GM12878 (cell line): ENCODE measurements around the gene PRCP. TPM values are rescaled to one million over a fixed set of nuclear protein-coding genes. Genes with fewer than 3 reads are reported as not detected.

Experiments
- ATAC-seq: fragments of 200-7000 bp; cut with Tn5 transposase; 3 replicates; pipeline ENCODE4 v1.9.1; 2020; ENCODE audit warnings: mild to moderate bottlenecking, moderate library complexity
- BruUV-seq: library from RNA; stranded (reverse); fragments of 400-500 nt; replicated peaks from 2 replicates; lab custom pipeline; 2021; lab: Mats Ljungman, UMichigan
- CTCF ChIA-PET: fragments of 300-600 bp; sonication (Branson Sonifier 250); formaldehyde crosslinking; extraction: SDS; loops from one replicate; lab custom pipeline; 2021; ENCODE audit warnings: inconsistent platforms; lab: Yijun Ruan, JAX
- POLR2A ChIA-PET: fragments of 350-600 bp; formaldehyde crosslinking; extraction: SDS; loops from one replicate; lab custom pipeline; 2021; ENCODE audit warnings: inconsistent platforms; lab: Charles Lee
- RAD21 ChIA-PET: fragments of 300-600 bp; sonication (Branson Sonifier 250); formaldehyde crosslinking; loops from one replicate; lab custom pipeline; 2023; ENCODE audit warnings: antibody characterized with exemption; ENCODE audit not compliant: unreplicated experiment; lab: Charles Lee
- SMC1A ChIA-PET: fragments of 300-600 bp; sonication (Branson Sonifier 250); formaldehyde crosslinking; loops from one replicate; lab custom pipeline; 2023; ENCODE audit not compliant: unreplicated experiment, uncharacterized antibody; lab: Charles Lee
- DNase-seq: peaks from one replicate; pipeline ENCODE4 v3.0.0-alpha.2; 2011; ENCODE audit warnings: low read depth, low spot score
- FAIRE-seq: peaks from 3 replicates; lab custom pipeline; 2011; peaks lifted over from hg19 to GRCh38; lab: Jason Lieb, UNC
- H2AFZ ChIP-seq: 2 replicates; pipeline ENCODE4 v1.6.0; 2011; ENCODE audit warnings: low read depth, low read length, control low read depth; ENCODE audit not compliant: control insufficient read depth
- H3K27ac ChIP-seq: 2 replicates; pipeline ENCODE4 v1.5.1; 2011; ENCODE audit warnings: control low read depth; ENCODE audit not compliant: control insufficient read depth, insufficient read depth
- H3K27me3 ChIP-seq, 2 experiments: replicated peaks in 1 of 2; 2 replicates each; pipeline versions ENCODE4 v1.6.0 to v1.6.1; 2011; ENCODE audit warnings: low read length in 1 of 2; ENCODE audit not compliant: control insufficient read depth in 2 of 2, insufficient read depth in 2 of 2
- H3K36me3 ChIP-seq, 2 experiments: 2 replicates each; pipeline ENCODE4 v1.5.1; 2011; ENCODE audit warnings: low read length in 1 of 2; ENCODE audit not compliant: control insufficient read depth in 2 of 2, insufficient read depth in 2 of 2
- H3K4me1 ChIP-seq: 2 replicates; pipeline ENCODE4 v1.6.1; 2011; ENCODE audit warnings: mild to moderate bottlenecking, low read length, moderate library complexity, mixed read lengths; ENCODE audit not compliant: control insufficient read depth, insufficient read depth
- H3K4me2 ChIP-seq: 2 replicates; pipeline ENCODE4 v1.6.0; 2011; ENCODE audit warnings: control low read depth; ENCODE audit not compliant: control insufficient read depth, insufficient read depth
- H3K4me3 ChIP-seq: fragments of 200-600 bp; sonication (generic); 2 replicates; pipeline ENCODE4 v1.5.1; 2016
- H3K79me2 ChIP-seq: 2 replicates; pipeline ENCODE4 v1.6.0; 2011; ENCODE audit warnings: low read length; ENCODE audit not compliant: control insufficient read depth, insufficient read depth
- H3K9ac ChIP-seq: 2 replicates; pipeline ENCODE4 v1.8.0; 2011; ENCODE audit warnings: low read length, control low read depth, mixed read lengths; ENCODE audit not compliant: control insufficient read depth, insufficient read depth
- H3K9me3 ChIP-seq: replicated peaks from 3 replicates; pipeline ENCODE4 v1.5.1; 2011; ENCODE audit warnings: mild to moderate bottlenecking, low read length; ENCODE audit not compliant: control insufficient read depth, insufficient read depth
- H4K20me1 ChIP-seq: 2 replicates; pipeline ENCODE4 v1.6.0; 2011; ENCODE audit not compliant: control insufficient read depth, insufficient read depth
- EED ChIP-seq: sonication (generic); IDR thresholded peaks from 2 replicates; pipeline ENCODE4 v1.6.1; 2016; ENCODE audit warnings: antibody characterized with exemption, low read depth
- EZH2 ChIP-seq: IDR thresholded peaks from 2 replicates; pipeline ENCODE4 v1.6.1; 2012; ENCODE audit warnings: low read depth, mild to moderate bottlenecking, control low read depth, inconsistent platforms, low read length, borderline replicate concordance; ENCODE audit not compliant: control insufficient read depth
- HDAC6 ChIP-seq: fragments of 200-600 bp; sonication (generic); IDR thresholded peaks from one replicate; pipeline ENCODE4 v1.8.0; 2017; ENCODE audit warnings: antibody characterized with exemption; ENCODE audit not compliant: unreplicated experiment
- IKZF1 ChIP-seq: fragments of 450-650 bp; conservative IDR thresholded peaks from 2 replicates; pipeline ENCODE4 v1.6.1; 2017; ENCODE audit warnings: antibody characterized with exemption, mild to moderate bottlenecking
- RUNX3 ChIP-seq: IDR thresholded peaks from 2 replicates; pipeline ENCODE4 v1.6.1; 2012; ENCODE audit warnings: low read length, inconsistent platforms
- ZSCAN29 ChIP-seq: fragments of 450-650 bp; IDR thresholded peaks from 2 replicates; pipeline ENCODE4 v1.6.1; 2017; ENCODE audit warnings: mild to moderate bottlenecking, moderate library complexity
- in situ Hi-C: fragments of 300-500 bp; cut with MboI; formaldehyde crosslinking; loops from 9 replicates; pipeline ENCODE4 v1.14.3; 2018; ENCODE audit warnings: mixed read lengths
- intact Hi-C: fragments of 100-400 bp; cut with micrococcal nuclease; formaldehyde crosslinking; loops from one replicate; pipeline ENCODE4 v1.14.2; 2022; ENCODE audit not compliant: unreplicated experiment
- polyA plus RNA-seq, 11 experiments: library from polyadenylated mRNA; depleted of rRNA in 4 of 11; unstranded in 6 of 11; stranded (reverse) in 5 of 11; fragments of >200 nt; fragmentation: Nextera tagmentation in 4 of 11; fragmentation: Illumina TruSeq in 1 of 11; extraction: Ambion mirVana in 4 of 11; extraction: Trizol in 1 of 11; gene quantifications; 1 replicate in 1 of 11; 2 replicates in 10 of 11; pipeline versions ENCODE4 v1.2.1 to v1.2.3, GENCODE V29; 2011 to 2016; ENCODE audit warnings: inconsistent platforms in 2 of 11, missing spikeins in 2 of 11, low read depth in 1 of 11
- total RNA-seq, 4 experiments: library from RNA; depleted of rRNA in 3 of 4; stranded (reverse); fragments of >200 nt in 3 of 4; fragmentation: Illumina TruSeq in 1 of 4; extraction: Trizol in 1 of 4; gene quantifications; 2 replicates each; pipeline versions ENCODE4 v1.2.1 to v1.2.3, GENCODE V29; 2013 to 2021
- TF ChIP-seq, protein P1 (sequence below): fragments of 450-650 bp; IDR thresholded peaks from 2 replicates; pipeline ENCODE4 v1.6.1; 2016; ENCODE audit warnings: mild to moderate bottlenecking
- TF ChIP-seq, protein P2 (sequence below): IDR thresholded peaks from 2 replicates; pipeline ENCODE4 v1.6.1; 2012; ENCODE audit warnings: mild to moderate bottlenecking, low read depth, low read length
- TF ChIP-seq, protein P3 (sequence below): fragments of 450-650 bp; IDR thresholded peaks from 2 replicates; pipeline ENCODE4 v1.6.1; 2016; ENCODE audit warnings: mild to moderate bottlenecking
- TF ChIP-seq, protein P4 (sequence below): fragments of 450-650 bp; conservative IDR thresholded peaks from 2 replicates; pipeline ENCODE4 v1.6.1; 2017; ENCODE audit warnings: mild to moderate bottlenecking, moderate library complexity
- TF ChIP-seq, protein P5 (sequence below): fragments of 450-650 bp; IDR thresholded peaks from 2 replicates; pipeline ENCODE4 v1.6.1; 2017; ENCODE audit warnings: mild to moderate bottlenecking, moderate library complexity

Gene PRCP
- total and polyA plus RNA-seq, 10 of the 15 experiments (the other 5 are each of a cell fraction or from before 2014, with no cell fraction given) = 14.9 to 43.6 (median 20.0) TPM

DNA sequence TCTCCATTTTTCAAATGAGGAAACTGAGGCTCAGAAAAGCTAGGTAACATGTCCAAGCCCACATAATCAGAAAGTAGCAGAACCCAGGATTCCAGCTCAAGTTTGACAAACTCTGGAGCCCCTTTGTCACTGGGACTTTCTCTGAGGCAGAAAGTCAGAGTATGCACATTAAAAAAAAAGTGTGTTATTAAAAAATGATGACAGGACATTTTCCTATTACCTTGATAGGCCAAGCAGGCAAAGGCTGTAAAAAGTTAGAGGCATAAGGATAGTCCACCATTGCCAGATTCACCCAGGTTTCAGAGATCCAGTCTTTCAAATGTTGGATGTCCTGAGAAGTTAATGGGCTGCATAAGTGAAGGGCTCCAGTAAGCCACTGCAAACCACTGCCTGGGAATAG is 51.4 kb downstream of the PRCP start:
- H3K27me3 ChIP-seq = no peaks in the 10 kb centered on the region
- no peaks in the 10 kb centered on the region for H3K4me1 ChIP-seq
- in situ Hi-C loops (no loop called here), intact Hi-C loops (no loop called here)
- no TSS peak for BruUV-seq
- no peaks in the 10 kb centered on the region for H3K9me3 ChIP-seq
- no peak overlapping the region for H3K4me2 ChIP-seq
- H3K79me2 ChIP-seq = no peaks in the 10 kb centered on the region
- ChIA-PET RAD21 (no interaction called here), CTCF (interaction anchor here (0.6 kb wide), 1 partner anchor 269 kb away, joined by 3 read pairs; no protein-coding TSS in a partner anchor), POLR2A (no interaction called here), SMC1A (no interaction called here)
- no peaks in the 10 kb centered on the region for H3K36me3 ChIP-seq
- no peak for FAIRE-seq
- H3K4me3 ChIP-seq = no peak overlapping the region
- H3K27ac ChIP-seq = no peak overlapping the region
- no peaks in the 10 kb centered on the region for H4K20me1 ChIP-seq
- H2AFZ ChIP-seq = no peak overlapping the region
- ATAC-seq = no peak
- DNase-seq = no peak
- H3K9ac ChIP-seq = no peak overlapping the region
- TF ChIP-seq RUNX3 (no peak), HDAC6 (no peak), EED (no peak), ZSCAN29 (no peak), IKZF1 (no peak), EZH2 (no peak)
- TF ChIP-seq, protein P1, sequence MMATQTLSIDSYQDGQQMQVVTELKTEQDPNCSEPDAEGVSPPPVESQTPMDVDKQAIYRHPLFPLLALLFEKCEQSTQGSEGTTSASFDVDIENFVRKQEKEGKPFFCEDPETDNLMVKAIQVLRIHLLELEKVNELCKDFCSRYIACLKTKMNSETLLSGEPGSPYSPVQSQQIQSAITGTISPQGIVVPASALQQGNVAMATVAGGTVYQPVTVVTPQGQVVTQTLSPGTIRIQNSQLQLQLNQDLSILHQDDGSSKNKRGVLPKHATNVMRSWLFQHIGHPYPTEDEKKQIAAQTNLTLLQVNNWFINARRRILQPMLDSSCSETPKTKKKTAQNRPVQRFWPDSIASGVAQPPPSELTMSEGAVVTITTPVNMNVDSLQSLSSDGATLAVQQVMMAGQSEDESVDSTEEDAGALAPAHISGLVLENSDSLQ = no peak
- TF ChIP-seq, protein P2, sequence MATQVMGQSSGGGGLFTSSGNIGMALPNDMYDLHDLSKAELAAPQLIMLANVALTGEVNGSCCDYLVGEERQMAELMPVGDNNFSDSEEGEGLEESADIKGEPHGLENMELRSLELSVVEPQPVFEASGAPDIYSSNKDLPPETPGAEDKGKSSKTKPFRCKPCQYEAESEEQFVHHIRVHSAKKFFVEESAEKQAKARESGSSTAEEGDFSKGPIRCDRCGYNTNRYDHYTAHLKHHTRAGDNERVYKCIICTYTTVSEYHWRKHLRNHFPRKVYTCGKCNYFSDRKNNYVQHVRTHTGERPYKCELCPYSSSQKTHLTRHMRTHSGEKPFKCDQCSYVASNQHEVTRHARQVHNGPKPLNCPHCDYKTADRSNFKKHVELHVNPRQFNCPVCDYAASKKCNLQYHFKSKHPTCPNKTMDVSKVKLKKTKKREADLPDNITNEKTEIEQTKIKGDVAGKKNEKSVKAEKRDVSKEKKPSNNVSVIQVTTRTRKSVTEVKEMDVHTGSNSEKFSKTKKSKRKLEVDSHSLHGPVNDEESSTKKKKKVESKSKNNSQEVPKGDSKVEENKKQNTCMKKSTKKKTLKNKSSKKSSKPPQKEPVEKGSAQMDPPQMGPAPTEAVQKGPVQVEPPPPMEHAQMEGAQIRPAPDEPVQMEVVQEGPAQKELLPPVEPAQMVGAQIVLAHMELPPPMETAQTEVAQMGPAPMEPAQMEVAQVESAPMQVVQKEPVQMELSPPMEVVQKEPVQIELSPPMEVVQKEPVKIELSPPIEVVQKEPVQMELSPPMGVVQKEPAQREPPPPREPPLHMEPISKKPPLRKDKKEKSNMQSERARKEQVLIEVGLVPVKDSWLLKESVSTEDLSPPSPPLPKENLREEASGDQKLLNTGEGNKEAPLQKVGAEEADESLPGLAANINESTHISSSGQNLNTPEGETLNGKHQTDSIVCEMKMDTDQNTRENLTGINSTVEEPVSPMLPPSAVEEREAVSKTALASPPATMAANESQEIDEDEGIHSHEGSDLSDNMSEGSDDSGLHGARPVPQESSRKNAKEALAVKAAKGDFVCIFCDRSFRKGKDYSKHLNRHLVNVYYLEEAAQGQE = no peak
- TF ChIP-seq, protein P3, sequence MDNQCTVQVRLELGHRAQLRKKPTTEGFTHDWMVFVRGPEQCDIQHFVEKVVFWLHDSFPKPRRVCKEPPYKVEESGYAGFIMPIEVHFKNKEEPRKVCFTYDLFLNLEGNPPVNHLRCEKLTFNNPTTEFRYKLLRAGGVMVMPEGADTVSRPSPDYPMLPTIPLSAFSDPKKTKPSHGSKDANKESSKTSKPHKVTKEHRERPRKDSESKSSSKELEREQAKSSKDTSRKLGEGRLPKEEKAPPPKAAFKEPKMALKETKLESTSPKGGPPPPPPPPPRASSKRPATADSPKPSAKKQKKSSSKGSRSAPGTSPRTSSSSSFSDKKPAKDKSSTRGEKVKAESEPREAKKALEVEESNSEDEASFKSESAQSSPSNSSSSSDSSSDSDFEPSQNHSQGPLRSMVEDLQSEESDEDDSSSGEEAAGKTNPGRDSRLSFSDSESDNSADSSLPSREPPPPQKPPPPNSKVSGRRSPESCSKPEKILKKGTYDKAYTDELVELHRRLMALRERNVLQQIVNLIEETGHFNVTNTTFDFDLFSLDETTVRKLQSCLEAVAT = no peak
- TF ChIP-seq, protein P4, sequence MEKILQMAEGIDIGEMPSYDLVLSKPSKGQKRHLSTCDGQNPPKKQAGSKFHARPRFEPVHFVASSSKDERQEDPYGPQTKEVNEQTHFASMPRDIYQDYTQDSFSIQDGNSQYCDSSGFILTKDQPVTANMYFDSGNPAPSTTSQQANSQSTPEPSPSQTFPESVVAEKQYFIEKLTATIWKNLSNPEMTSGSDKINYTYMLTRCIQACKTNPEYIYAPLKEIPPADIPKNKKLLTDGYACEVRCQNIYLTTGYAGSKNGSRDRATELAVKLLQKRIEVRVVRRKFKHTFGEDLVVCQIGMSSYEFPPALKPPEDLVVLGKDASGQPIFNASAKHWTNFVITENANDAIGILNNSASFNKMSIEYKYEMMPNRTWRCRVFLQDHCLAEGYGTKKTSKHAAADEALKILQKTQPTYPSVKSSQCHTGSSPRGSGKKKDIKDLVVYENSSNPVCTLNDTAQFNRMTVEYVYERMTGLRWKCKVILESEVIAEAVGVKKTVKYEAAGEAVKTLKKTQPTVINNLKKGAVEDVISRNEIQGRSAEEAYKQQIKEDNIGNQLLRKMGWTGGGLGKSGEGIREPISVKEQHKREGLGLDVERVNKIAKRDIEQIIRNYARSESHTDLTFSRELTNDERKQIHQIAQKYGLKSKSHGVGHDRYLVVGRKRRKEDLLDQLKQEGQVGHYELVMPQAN = no peak
- TF ChIP-seq, protein P5, sequence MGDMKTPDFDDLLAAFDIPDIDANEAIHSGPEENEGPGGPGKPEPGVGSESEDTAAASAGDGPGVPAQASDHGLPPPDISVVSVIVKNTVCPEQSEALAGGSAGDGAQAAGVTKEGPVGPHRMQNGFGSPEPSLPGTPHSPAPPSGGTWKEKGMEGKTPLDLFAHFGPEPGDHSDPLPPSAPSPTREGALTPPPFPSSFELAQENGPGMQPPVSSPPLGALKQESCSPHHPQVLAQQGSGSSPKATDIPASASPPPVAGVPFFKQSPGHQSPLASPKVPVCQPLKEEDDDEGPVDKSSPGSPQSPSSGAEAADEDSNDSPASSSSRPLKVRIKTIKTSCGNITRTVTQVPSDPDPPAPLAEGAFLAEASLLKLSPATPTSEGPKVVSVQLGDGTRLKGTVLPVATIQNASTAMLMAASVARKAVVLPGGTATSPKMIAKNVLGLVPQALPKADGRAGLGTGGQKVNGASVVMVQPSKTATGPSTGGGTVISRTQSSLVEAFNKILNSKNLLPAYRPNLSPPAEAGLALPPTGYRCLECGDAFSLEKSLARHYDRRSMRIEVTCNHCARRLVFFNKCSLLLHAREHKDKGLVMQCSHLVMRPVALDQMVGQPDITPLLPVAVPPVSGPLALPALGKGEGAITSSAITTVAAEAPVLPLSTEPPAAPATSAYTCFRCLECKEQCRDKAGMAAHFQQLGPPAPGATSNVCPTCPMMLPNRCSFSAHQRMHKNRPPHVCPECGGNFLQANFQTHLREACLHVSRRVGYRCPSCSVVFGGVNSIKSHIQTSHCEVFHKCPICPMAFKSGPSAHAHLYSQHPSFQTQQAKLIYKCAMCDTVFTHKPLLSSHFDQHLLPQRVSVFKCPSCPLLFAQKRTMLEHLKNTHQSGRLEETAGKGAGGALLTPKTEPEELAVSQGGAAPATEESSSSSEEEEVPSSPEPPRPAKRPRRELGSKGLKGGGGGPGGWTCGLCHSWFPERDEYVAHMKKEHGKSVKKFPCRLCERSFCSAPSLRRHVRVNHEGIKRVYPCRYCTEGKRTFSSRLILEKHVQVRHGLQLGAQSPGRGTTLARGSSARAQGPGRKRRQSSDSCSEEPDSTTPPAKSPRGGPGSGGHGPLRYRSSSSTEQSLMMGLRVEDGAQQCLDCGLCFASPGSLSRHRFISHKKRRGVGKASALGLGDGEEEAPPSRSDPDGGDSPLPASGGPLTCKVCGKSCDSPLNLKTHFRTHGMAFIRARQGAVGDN = no peak
